HG03439 (cell line): ENCODE data around the gene AMPD3.

ENCODE experiments used
- ATAC-seq: cut with Tn5 transposase; IDR thresholded peaks from one replicate; pipeline ENCODE4 v1.9.1; 2021; ENCODE audit warnings: mild to moderate bottlenecking, moderate library complexity; ENCODE audit not compliant: unreplicated experiment

The AMPD3 gene

GRCh38 chr11:10486161-10486840, 31.2 kb downstream of the AMPD3 start:
- ATAC-seq: no peak

DNA sequence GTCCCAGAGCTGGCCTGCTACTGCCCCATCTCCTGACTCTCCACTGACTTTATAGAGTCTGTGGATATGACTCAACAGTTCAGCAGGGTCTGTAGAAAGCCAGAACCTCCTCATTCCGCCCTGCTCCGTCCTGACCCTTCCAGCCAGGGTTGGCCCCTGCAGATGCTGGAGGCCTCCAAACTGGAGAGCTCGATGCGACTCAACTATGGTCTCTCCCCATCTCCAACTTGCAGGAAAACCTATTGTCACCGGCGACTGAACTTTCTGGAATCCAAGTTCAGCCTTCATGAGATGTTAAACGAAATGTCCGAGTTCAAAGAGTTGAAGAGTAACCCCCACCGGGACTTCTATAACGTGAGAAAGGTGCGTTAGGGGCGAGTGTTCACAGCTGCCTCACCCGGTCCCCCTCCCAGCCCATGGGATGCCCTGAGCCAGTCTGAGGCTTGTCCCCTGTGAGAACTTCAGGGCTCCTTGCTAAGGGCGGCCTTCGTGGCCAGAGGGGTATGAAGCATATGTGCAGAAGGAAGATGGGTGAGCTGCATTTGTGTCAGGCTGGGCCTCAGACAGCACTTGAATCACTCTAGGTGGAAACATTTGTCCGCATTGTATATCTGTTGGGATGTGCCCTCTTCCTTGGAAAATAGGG, 32.1 kb downstream of the AMPD3 start:
- no peak for ATAC-seq

GRCh38 chr11:10488121-10488933, 33.3 kb downstream of the AMPD3 start:
- peak; percentile 7 for ATAC-seq

DNA sequence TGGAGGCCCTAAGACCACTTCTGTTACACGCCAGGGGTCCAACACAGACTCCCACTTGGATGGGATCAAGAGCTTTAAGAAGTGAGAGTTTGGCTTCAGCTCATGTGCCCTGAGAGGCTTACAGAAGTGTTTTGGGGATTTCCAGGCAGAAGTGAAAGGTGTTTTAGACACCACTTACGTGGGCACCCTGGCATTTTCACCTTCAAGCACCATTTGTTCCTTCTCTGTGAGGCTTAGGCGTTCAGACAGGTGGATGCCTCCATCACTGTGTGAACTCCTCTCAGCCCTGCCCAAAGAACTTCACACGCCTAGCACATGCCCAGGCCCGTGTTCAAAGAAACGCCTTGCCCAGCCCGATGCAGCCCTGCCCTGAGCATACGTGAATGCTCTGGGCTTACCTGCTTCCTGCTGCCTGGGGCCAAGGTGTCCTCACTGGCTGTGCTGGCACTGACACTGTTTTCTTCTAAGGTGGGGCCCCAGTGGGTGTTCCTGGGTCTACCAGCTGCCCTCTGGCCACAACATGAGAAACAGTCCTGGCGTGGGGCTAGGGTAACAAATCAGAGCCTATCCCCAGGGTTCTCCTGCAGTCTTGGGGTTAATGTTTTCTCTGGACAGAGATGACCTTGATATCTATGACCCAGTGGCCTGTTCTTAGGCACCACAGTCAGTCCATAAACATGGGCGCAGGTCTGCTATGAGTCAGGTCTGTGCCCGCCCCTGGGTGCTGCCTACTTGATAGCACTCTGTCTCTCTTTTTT, 34.0 kb downstream of the AMPD3 start:
- ATAC-seq: peak; percentile 60

DNA sequence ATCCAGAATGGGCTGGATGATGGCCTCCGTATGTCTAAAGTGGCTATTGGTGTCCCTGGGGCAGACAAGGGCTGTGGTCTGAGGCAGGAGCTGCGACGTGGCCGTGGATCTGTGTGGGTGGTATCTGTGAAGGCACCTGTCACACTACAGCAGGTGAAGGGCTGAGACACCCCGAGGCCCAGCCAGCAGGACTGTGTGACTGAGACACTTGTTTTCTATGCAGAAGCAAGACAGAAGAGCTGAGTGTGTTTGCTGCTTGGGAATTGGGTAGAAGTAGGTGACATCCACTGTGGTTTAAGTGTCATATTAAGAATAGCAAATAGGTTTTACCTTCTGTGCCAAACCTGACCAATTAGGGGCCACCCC, 35.0 kb downstream of the AMPD3 start:
- no peak for ATAC-seq

GRCh38 chr11:10490398-10491241, 35.6 kb downstream of the AMPD3 start:
- no peak for ATAC-seq

GRCh38 chr11:10492084-10492483, 37.0 kb downstream of the AMPD3 start:
- no peak for ATAC-seq

DNA sequence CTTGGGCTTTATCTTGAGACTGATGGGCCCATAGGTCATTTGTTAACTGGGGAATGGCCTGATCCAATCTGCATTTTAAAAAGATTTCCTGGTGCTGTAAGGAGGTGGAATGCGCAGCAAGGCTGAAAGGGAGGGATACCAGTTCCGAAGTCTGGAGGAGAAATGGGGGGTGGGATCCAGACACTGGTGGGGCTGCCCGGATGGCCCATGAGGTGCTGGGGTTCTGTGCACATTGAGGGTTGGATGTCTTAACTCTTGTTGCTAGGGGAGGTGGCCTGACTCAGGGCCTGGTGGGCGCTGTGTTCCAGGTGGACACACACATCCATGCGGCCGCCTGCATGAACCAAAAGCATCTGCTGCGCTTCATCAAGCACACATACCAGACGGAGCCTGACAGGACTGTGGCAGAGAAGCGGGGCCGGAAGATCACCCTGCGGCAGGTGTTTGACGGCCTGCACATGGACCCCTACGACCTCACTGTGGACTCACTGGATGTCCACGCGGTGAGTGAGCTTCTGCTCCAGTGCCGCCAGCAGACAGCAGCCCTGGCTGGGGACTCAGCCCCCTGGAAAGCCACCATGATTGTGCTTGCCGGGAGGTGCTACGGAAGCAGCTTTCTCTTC, 38.1 kb downstream of the AMPD3 start:
- ATAC-seq: no peak

DNA sequence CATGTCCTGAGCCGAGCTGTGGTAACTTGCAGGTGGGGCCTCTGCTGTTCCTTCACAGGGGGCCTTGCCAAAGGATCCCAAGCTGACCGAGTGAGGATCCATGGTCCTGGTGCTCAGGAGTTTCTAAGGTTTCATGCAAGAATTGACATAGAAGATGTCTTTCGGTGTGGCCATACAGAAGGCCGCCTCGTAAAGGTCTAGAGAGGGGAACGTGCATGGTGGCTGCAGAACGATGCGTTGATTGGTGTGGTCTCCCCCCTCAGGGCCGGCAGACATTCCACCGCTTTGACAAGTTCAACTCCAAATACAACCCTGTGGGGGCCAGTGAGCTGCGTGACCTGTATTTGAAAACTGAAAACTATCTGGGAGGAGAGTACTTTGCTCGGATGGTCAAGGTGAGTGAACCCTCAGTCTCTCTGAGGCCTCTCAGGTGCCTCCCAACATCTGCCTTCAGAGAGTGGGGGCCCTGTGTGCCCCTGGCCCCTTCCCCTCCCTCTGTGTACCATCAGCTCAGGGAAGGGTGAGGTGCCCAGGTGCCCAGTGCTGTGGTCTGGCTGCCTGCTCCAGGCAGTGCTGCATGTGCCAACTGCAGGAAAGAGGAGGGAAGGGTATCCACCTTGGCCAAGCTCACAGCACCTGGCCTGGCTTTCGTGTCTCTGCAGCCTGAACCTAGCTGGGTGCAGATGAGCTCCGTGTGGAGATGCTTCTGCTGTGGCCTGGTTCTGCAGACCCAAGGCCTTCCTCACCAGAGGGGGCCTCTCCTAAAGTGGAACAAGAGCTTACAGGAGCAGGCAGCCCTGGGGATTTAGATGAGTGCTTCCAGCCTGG, 39.8 kb downstream of the AMPD3 start:
- no peak for ATAC-seq

DNA sequence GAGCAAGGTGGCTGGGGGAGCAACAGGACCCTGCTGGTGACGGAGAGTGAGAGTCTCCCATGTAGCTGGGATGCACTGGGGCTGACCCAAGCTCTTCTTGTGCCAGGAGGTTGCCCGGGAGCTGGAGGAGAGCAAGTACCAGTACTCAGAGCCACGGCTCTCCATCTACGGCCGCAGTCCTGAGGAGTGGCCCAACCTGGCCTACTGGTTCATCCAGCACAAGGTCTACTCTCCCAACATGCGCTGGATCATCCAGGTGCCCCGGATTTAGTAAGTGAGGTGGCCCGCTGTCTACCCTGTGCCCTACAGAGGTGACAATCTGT, 40.4 kb downstream of the AMPD3 start:
- ATAC-seq: no peak

- no peak for ATAC-seq
Measured at GRCh38 chr11:10496296-10496936, 41.4 kb downstream of the AMPD3 start.

DNA sequence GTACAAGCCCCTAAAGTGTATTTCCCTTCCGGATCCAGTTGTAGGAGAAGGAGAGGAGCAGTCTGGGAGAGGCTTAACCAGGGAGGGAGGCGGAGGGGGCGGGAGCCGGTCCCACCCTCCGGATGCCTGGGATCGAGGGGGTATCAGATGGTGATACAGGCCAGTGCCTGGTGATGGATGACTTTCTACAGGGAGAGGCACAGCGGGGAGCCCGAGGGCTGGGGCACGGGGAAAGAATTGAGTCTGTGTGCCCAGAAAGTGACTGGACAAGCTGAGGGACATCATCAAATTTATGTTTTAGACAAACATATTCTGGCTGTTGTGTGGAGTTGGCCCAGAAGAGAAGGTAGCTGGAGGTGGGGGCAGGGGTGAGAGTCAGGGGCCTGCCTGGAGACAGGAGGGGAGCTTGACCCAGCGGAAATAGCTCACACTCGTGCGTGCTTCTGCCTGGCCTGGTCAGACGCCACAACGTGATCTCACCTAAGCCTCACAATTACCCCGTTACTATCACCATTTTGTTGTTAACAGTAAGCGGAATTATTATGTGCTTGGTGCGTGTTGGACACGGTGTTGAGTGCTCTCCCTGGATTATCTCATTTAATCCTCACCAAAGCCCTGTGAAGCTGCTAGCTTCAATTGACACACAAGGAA, 42.4 kb downstream of the AMPD3 start:
- ATAC-seq: no peak

- no peak for ATAC-seq
Measured at GRCh38 chr11:10498022-10498400, 42.9 kb downstream of the AMPD3 start.

DNA sequence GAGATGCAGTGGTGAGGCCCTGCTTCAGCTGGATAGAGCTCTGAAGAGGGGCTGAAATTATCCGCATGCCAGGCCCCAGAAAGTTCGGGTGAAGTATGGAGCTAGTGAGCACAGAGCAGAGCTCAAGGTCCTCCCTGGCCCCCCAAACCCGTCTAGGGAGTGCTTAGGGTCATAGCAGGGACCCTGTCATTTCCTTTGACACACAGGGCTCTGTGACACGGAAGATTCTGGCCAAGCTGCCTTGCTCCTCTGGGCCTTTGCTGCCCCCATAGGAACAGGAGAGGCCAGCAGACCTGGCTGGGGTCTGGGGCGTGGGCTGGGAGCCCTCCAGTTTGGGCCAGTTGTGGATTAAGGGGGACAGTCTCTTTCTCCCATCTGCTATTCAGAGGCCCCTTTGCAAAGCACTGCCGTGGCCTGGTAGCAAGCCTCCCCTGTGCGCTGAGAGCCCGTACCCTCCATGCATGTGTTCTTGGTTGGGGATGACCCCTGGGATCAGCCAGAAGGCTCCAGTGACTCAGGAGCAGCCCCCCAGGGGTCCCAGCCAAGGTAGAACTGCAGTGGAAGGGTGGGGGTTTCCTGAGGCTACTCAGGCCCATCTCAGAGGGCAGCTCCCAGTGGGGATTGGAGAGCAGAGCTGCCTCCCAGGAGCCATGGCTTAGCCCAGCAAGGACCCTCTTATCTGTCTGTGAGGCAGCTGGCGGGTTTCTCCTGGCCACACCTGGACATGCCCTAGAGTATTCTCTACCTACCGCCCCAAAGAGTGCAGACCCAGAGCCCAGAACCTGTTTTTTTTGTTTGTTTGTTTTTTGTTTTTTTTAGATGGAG, 43.6 kb downstream of the AMPD3 start:
- ATAC-seq: no peak

GRCh38 chr11:10499452-10499851, 44.4 kb downstream of the AMPD3 start:
- ATAC-seq: no peak

DNA sequence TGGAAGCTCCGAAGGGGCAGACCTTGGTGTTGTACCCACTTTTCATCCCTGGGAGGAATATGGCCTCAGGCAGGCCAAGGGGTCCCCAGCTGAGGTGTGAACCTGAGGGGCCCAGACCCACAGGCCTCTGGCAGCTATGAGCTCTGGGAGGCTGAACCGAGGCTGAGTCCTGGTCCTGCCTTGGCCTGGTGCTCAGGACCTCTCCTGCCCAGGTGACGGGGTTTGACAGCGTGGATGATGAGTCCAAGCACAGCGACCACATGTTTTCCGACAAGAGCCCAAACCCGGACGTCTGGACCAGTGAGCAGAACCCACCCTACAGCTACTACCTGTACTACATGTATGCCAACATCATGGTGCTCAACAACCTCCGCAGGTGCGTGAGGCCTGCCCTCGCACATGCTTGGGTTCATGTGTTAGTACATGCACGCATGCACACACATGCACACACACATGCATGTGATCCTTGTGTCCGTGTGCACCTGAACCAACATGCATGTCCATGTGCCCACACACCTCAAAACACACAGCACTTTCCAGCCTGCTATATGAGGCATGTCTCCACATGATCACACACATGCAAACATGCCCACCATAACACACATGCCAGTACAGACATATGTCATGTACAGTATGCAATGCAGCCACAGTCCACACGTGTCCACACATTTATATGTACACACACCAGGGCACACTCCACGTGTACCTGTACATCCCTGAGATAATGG, 45.0 kb downstream of the AMPD3 start:
- no peak for ATAC-seq
